Esophagus squamous epithelium (tissue), 5 donors: ENCODE measurements around the gene CTNND2. TPM values are rescaled to one million over a fixed set of nuclear protein-coding genes. Genes with fewer than 3 reads are reported as not detected.

Experiments used
- DNase-seq: peaks from one replicate; lab custom pipeline; 2025; lab: John Stamatoyannopoulos, UW
- H3K27ac ChIP-seq, 4 donors: fragments of 200-600 bp; sonication (generic); one replicate each; pipeline ENCODE4 v1.5.1; 2016 to 2019; ENCODE audit warnings: mild to moderate bottlenecking in 1 of 4
- H3K27me3 ChIP-seq, 4 donors: fragments of 200-600 bp; sonication (generic); 1 replicate in 3 of 4; 2 replicates in 1 of 4; pipeline versions ENCODE4 v1.5.1 to v1.6.0; 2017 to 2021; ENCODE audit warnings: antibody characterized with exemption in 1 of 4
- H3K36me3 ChIP-seq, 3 donors: fragments of 200-600 bp; sonication (generic); one replicate each; pipeline ENCODE4 v1.5.1; 2016 to 2019
- H3K4me1 ChIP-seq, 3 donors: fragments of 200-600 bp; sonication (generic); one replicate each; pipeline ENCODE4 v1.5.1; 2017 to 2019
- H3K4me3 ChIP-seq, 4 donors: fragments of 200-600 bp; sonication (generic); 1 replicate in 3 of 4; 2 replicates in 1 of 4; pipeline ENCODE4 v1.5.1; 2016 to 2019; ENCODE audit warnings: mild to moderate bottlenecking in 2 of 4, moderate library complexity in 1 of 4
- H3K9me3 ChIP-seq, 3 donors: fragments of 200-600 bp; sonication (generic); one replicate each; pipeline ENCODE4 v1.5.1; 2016 to 2019
- CTCF ChIP-seq, 6 experiments: fragments of 450-650 bp in 4 of 6; fragments of 200-600 bp in 2 of 6; sonication (generic) in 2 of 6; IDR thresholded peaks; one replicate each; pipeline ENCODE4 v1.5.1; 2016 to 2019; ENCODE audit warnings: antibody characterized with exemption in 6 of 6, mild to moderate bottlenecking in 4 of 6, moderate library complexity in 4 of 6
- POLR2A ChIP-seq, 4 donors: fragments of 450-650 bp; IDR thresholded peaks; one replicate each; pipeline ENCODE4 v1.6.1; 2017; ENCODE audit warnings: antibody characterized with exemption in 4 of 4, mild to moderate bottlenecking in 4 of 4, moderate library complexity in 3 of 4
- WGBS, 2 donors: methylation state at CpG; one replicate each; pipeline ENCODE4 v1.1.5; 2018; 5-methylcytosine and 5-hydroxymethylcytosine counted together
- intact Hi-C: fragments of 100-400 bp; cut with DNase I; formaldehyde crosslinking; loops from one replicate; pipeline ENCODE4 v1.15.0; 2022
- total RNA-seq, 4 donors: library from RNA; depleted of rRNA; stranded (reverse); fragments of >200 nt; gene quantifications; one replicate each; pipeline ENCODE4 v1.1.0, GENCODE V29; 2016
- donor health status: DM: yes; HTN: yes; CAD: no.

The CTNND2 gene
- total RNA-seq, 4 donors from 2014 or later, result 0.38 to 0.50 TPM; not detected in 2

- no peaks in the 10 kb centered on the region for H3K4me1 ChIP-seq
- no peak for DNase-seq
- WGBS, 2 donors, result 72 to 78% methylated on average over 4 of the region's 4 CpGs
- no peak overlapping the region for H3K27ac ChIP-seq
- intact Hi-C loops, result no loop called here
- H3K9me3 ChIP-seq, result no peaks in the 10 kb centered on the region
- H3K4me3 ChIP-seq, result no peak overlapping the region
- H3K36me3 ChIP-seq, result no peaks in the 10 kb centered on the region
- no peaks in the 10 kb centered on the region for H3K27me3 ChIP-seq
- TF ChIP-seq POLR2A (IDR thresholded peaks at IDR 0.05), result no peak
Observed at GRCh38 chr5:11656916-11657315, 247.3 kb downstream of the CTNND2 start.

GRCh38 chr5:11655681-11656080 lies 248.6 kb downstream of the CTNND2 start:
- DNase-seq, result no peak
- Histone ChIP-seq H3K36me3 (no peaks in the 10 kb centered on the region), H3K27ac (no peak overlapping the region), H3K9me3 (peaks cover 0 to 5% (median 5%) of the 10 kb centered on the region in 3 donors), H3K27me3 (no peaks in the 10 kb centered on the region), H3K4me3 (no peak overlapping the region), H3K4me1 (no peaks in the 10 kb centered on the region)
- 69 to 72% methylated on average over 4 of the region's 4 CpGs for WGBS, 2 donors
- intact Hi-C loops, result no loop called here
- TF ChIP-seq CTCF (IDR thresholded peaks at IDR 0.05), result no peak
- TF ChIP-seq POLR2A (IDR thresholded peaks at IDR 0.05), result no peak

GRCh38 chr5:11650936-11651335 lies 253.3 kb downstream of the CTNND2 start:
- intact Hi-C loops, result no loop called here
- Histone ChIP-seq H3K4me3 (no peak overlapping the region), H3K36me3 (no peaks in the 10 kb centered on the region), H3K9me3 (peaks cover 0 to 6% (median 5%) of the 10 kb centered on the region in 3 donors), H3K27ac (no peak overlapping the region), H3K4me1 (no peaks in the 10 kb centered on the region), H3K27me3 (no peaks in the 10 kb centered on the region)
- TF ChIP-seq POLR2A (IDR thresholded peaks at IDR 0.05), result no peak
- TF ChIP-seq CTCF (IDR thresholded peaks at IDR 0.05), result no peak
- WGBS, 2 donors, result 60 to 80% methylated on average over 1 of the region's 1 CpG
- DNase-seq, result no peak

- intact Hi-C loops, result no loop called here
- 38 to 52% methylated on average over 3 of the region's 3 CpGs for WGBS, 2 donors
- Histone ChIP-seq H3K27ac (no peak overlapping the region), H3K36me3 (no peaks in the 10 kb centered on the region), H3K9me3 (peaks cover 0 to 5% (median 4%) of the 10 kb centered on the region in 3 donors), H3K4me3 (no peak overlapping the region), H3K27me3 (no peaks in the 10 kb centered on the region), H3K4me1 (no peaks in the 10 kb centered on the region)
- TF ChIP-seq POLR2A (IDR thresholded peaks at IDR 0.05) (no peak), CTCF (IDR thresholded peaks at IDR 0.05) (no peak)
- DNase-seq, result no peak
Observed at GRCh38 chr5:11646141-11646540, 258.1 kb downstream of the CTNND2 start.

- Histone ChIP-seq H3K36me3 (no peaks in the 10 kb centered on the region), H3K9me3 (no peaks in the 10 kb centered on the region), H3K27ac (no peak overlapping the region), H3K4me1 (no peaks in the 10 kb centered on the region), H3K27me3 (no peaks in the 10 kb centered on the region), H3K4me3 (no peak overlapping the region)
- no peak for DNase-seq
- intact Hi-C loops, result no loop called here
- 44 to 57% methylated on average over 3 of the region's 3 CpGs for WGBS, 2 donors
- TF ChIP-seq CTCF (IDR thresholded peaks at IDR 0.05) (no peak), POLR2A (IDR thresholded peaks at IDR 0.05) (no peak)
Observed at GRCh38 chr5:11642438-11642837, 261.8 kb downstream of the CTNND2 start.
